OCI-LY7 (cell line): ENCODE results near the gene MUC21. TPM values are rescaled to one million over a fixed set of nuclear protein-coding genes. Genes with fewer than 3 reads are reported as not detected.

ENCODE experiments used
- BruUV-seq: library from RNA; stranded (reverse); fragments of 400-500 nt; replicated peaks from 2 replicates; lab custom pipeline; 2021; lab: Mats Ljungman, UMichigan
- CTCF ChIA-PET: fragments of 300-600 bp; sonication (Branson Sonifier 250); formaldehyde crosslinking; loops from one replicate; lab custom pipeline; 2022; ENCODE audit warnings: antibody characterized with exemption; ENCODE audit not compliant: unreplicated experiment; lab: Charles Lee
- POLR2A ChIA-PET: fragments of 300-600 bp; sonication (Branson Sonifier 250); formaldehyde crosslinking; loops from one replicate; lab custom pipeline; 2022; ENCODE audit warnings: antibody characterized with exemption; lab: Charles Lee
- DNase-seq: peaks from one replicate; pipeline ENCODE4 v3.0.0-alpha.2; 2015; ENCODE audit warnings: low spot score
- H2AFZ ChIP-seq: fragments of 200-600 bp; sonication (generic), shearing (Covaris generic); 2 replicates; pipeline ENCODE4 v1.6.1; 2014; ENCODE audit warnings: mild to moderate bottlenecking, antibody characterized with exemption, low read length, moderate library complexity
- H3K27ac ChIP-seq: fragments of 200-600 bp; sonication (generic); 2 replicates; pipeline ENCODE4 v1.5.1; 2014; ENCODE audit warnings: mixed run types, low read depth, mild to moderate bottlenecking, moderate library complexity, low read length, inconsistent platforms; ENCODE audit not compliant: poor library complexity, severe bottlenecking
- H3K36me3 ChIP-seq: fragments of 200-600 bp; sonication (generic); 2 replicates; pipeline ENCODE4 v1.6.1; 2014; ENCODE audit warnings: mild to moderate bottlenecking, antibody characterized with exemption, low read length, moderate library complexity, mixed read lengths; ENCODE audit not compliant: insufficient read depth
- H3K4me1 ChIP-seq: fragments of 200-600 bp; sonication (generic); 2 replicates; pipeline ENCODE4 v1.5.1; 2014; ENCODE audit warnings: mild to moderate bottlenecking, low read length; ENCODE audit not compliant: insufficient read depth, poor library complexity, severe bottlenecking
- H3K4me2 ChIP-seq: fragments of 200-600 bp; sonication (generic); 2 replicates; pipeline ENCODE4 v1.6.1; 2014; ENCODE audit warnings: mild to moderate bottlenecking, low read length
- H3K4me3 ChIP-seq: fragments of 200-600 bp; sonication (generic); 2 replicates; pipeline ENCODE4 v1.5.1; 2014; ENCODE audit warnings: mild to moderate bottlenecking, low read depth, low read length; ENCODE audit not compliant: poor library complexity, severe bottlenecking
- H3K79me2 ChIP-seq: fragments of 200-600 bp; sonication (generic); 2 replicates; pipeline ENCODE4 v1.6.1; 2016; ENCODE audit warnings: low read depth, mild to moderate bottlenecking, low read length, moderate library complexity, mixed read lengths; ENCODE audit not compliant: insufficient read depth
- H3K9me2 ChIP-seq: fragments of 200-600 bp; sonication (generic); 2 replicates; pipeline ENCODE4 v1.6.1; 2016; ENCODE audit warnings: mild to moderate bottlenecking, low read length, mixed read lengths; ENCODE audit not compliant: insufficient read depth
- H3K9me3 ChIP-seq: fragments of 200-600 bp; sonication (generic); 2 replicates; pipeline ENCODE4 v1.6.1; 2014; ENCODE audit warnings: mild to moderate bottlenecking, mixed run types, low read length, mixed read lengths
- H4K20me1 ChIP-seq: fragments of 200-600 bp; sonication (generic); 2 replicates; pipeline ENCODE4 v1.6.1; 2014; ENCODE audit warnings: mild to moderate bottlenecking, antibody characterized with exemption, low read length, moderate library complexity, mixed read lengths; ENCODE audit not compliant: insufficient read depth
- EZH2phosphoT487 ChIP-seq: fragments of 200-600 bp; sonication (generic); IDR thresholded peaks from 2 replicates; pipeline ENCODE4 v1.6.1; 2018; ENCODE audit warnings: low read depth, borderline replicate concordance, mild to moderate bottlenecking, mixed run types, antibody characterized with exemption, low read length, moderate library complexity, mixed read lengths
- intact Hi-C: fragments of 100-400 bp; cut with micrococcal nuclease; formaldehyde crosslinking; loops from one replicate; pipeline ENCODE4 v1.10.0; 2022; ENCODE audit not compliant: unreplicated experiment
- total RNA-seq, 2 experiments: library from RNA; depleted of rRNA in 1 of 2; stranded (reverse); fragments of >200 nt in 1 of 2; shearing (Covaris generic) in 1 of 2; gene quantifications; 2 replicates each; pipeline ENCODE4 v1.2.3, GENCODE V29; 2014 to 2022
- TF ChIP-seq, protein P1 (sequence below): fragments of 200-600 bp; sonication (generic); conservative IDR thresholded peaks from 2 replicates; pipeline ENCODE4 v1.5.1; 2014; ENCODE audit warnings: mild to moderate bottlenecking, antibody characterized with exemption, low read length, moderate library complexity, mixed read lengths

The MUC21 gene
- total RNA-seq, 2 experiments from 2014 or later: not detected

- no peaks in the 10 kb centered on the region for H3K9me2 ChIP-seq
- no TSS peak for BruUV-seq
- no peak overlapping the region for H3K4me3 ChIP-seq
- CTCF ChIA-PET: no interaction called here
- intact Hi-C loops: no loop called here
- H3K4me2 ChIP-seq: no peak overlapping the region
- TF ChIP-seq, protein P1, sequence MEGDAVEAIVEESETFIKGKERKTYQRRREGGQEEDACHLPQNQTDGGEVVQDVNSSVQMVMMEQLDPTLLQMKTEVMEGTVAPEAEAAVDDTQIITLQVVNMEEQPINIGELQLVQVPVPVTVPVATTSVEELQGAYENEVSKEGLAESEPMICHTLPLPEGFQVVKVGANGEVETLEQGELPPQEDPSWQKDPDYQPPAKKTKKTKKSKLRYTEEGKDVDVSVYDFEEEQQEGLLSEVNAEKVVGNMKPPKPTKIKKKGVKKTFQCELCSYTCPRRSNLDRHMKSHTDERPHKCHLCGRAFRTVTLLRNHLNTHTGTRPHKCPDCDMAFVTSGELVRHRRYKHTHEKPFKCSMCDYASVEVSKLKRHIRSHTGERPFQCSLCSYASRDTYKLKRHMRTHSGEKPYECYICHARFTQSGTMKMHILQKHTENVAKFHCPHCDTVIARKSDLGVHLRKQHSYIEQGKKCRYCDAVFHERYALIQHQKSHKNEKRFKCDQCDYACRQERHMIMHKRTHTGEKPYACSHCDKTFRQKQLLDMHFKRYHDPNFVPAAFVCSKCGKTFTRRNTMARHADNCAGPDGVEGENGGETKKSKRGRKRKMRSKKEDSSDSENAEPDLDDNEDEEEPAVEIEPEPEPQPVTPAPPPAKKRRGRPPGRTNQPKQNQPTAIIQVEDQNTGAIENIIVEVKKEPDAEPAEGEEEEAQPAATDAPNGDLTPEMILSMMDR: no peak
- TF ChIP-seq EZH2phosphoT487: no peak
- H4K20me1 ChIP-seq: no peaks in the 10 kb centered on the region
- POLR2A ChIA-PET: interaction anchor here (1.3 kb wide), 1 partner anchor 10 kb away, joined by 4 read pairs; no protein-coding TSS in a partner anchor
- H2AFZ ChIP-seq: no peak overlapping the region
- no peak overlapping the region for H3K27ac ChIP-seq
- no peaks in the 10 kb centered on the region for H3K79me2 ChIP-seq
- H3K4me1 ChIP-seq: no peaks in the 10 kb centered on the region
- no peaks in the 10 kb centered on the region for H3K36me3 ChIP-seq
- DNase-seq: no peak
- no peaks in the 10 kb centered on the region for H3K9me3 ChIP-seq
Measured at GRCh38 chr6:31033075-31033474, 49.6 kb downstream of the MUC21 start.

GRCh38 chr6:31035862-31036497 is 52.5 kb downstream of the MUC21 start:
- Histone ChIP-seq H4K20me1 (no peaks in the 10 kb centered on the region), H2AFZ (no peak overlapping the region), H3K27ac (no peak overlapping the region), H3K9me2 (no peaks in the 10 kb centered on the region), H3K4me2 (no peak overlapping the region), H3K36me3 (no peaks in the 10 kb centered on the region), H3K4me3 (no peak overlapping the region), H3K9me3 (no peaks in the 10 kb centered on the region), H3K4me1 (no peaks in the 10 kb centered on the region), H3K79me2 (no peaks in the 10 kb centered on the region)
- ChIA-PET CTCF (no interaction called here), POLR2A (interaction anchor here (0.7 kb wide), 1 partner anchor 1163 kb away, joined by 3 read pairs; no protein-coding TSS in a partner anchor)
- BruUV-seq: no TSS peak
- DNase-seq: no peak
- intact Hi-C loops: no loop called here
- no peak for TF ChIP-seq EZH2phosphoT487
- TF ChIP-seq, protein P1: no peak

- H3K9me3 ChIP-seq: no peaks in the 10 kb centered on the region
- DNase-seq: no peak
- no TSS peak for BruUV-seq
- no peaks in the 10 kb centered on the region for H3K79me2 ChIP-seq
- no peaks in the 10 kb centered on the region for H3K9me2 ChIP-seq
- H4K20me1 ChIP-seq: no peaks in the 10 kb centered on the region
- ChIA-PET CTCF (no interaction called here), POLR2A (no interaction called here)
- no peaks in the 10 kb centered on the region for H3K36me3 ChIP-seq
- TF ChIP-seq EZH2phosphoT487: no peak
- TF ChIP-seq, protein P1: no peak
- no peak overlapping the region for H2AFZ ChIP-seq
- no peak overlapping the region for H3K4me3 ChIP-seq
- no peak overlapping the region for H3K27ac ChIP-seq
- H3K4me1 ChIP-seq: no peaks in the 10 kb centered on the region
- H3K4me2 ChIP-seq: no peak overlapping the region
- intact Hi-C loops: no loop called here
Measured at GRCh38 chr6:31037169-31037568, 53.7 kb downstream of the MUC21 start.
